NCI-H2107 treated with DMSO at 0.1 percent for 48 hours (cell line): ENCODE data around the gene NOP16.
"Not testable (repeated sequence)": the region's sequence is repeated elsewhere in the genome, so short reads cannot be mapped to it uniquely, and the experiment has no call there.

ENCODE experiments used
- DNase-seq: peaks from one replicate; lab custom pipeline; 2025; ENCODE audit not compliant: unreplicated experiment; lab: John Stamatoyannopoulos, UW

The NOP16 gene

GRCh38 chr5:176410486-176411180 lies 22.2 kb upstream of the NOP16 start:
- no peak for DNase-seq

GRCh38 chr5:176409765-176410164 lies 21.4 kb upstream of the NOP16 start:
- DNase-seq: no peak

GRCh38 chr5:176408590-176408989 lies 20.2 kb upstream of the NOP16 start:
- DNase-seq: no peak

GRCh38 chr5:176408252-176408573 lies 19.8 kb upstream of the NOP16 start:
- DNase-seq: not testable (repeated sequence)

- no peak for DNase-seq
Measured at GRCh38 chr5:176407456-176408251, 19.3 kb upstream of the NOP16 start.

- DNase-seq: no peak
Measured at GRCh38 chr5:176406436-176407052, 18.1 kb upstream of the NOP16 start.

GRCh38 chr5:176405656-176406435 lies 17.4 kb upstream of the NOP16 start:
- DNase-seq: no peak

- DNase-seq: no peak
Measured at GRCh38 chr5:176401281-176402205, 13.1 kb upstream of the NOP16 start.

GRCh38 chr5:176400382-176401156 lies 12.2 kb upstream of the NOP16 start:
- DNase-seq: no peak

- no peak for DNase-seq
Measured at GRCh38 chr5:176397736-176398420, 9.5 kb upstream of the NOP16 start.

GRCh38 chr5:176396330-176396729 lies 7.9 kb upstream of the NOP16 start:
- no peak for DNase-seq

- DNase-seq: no peak
Measured at GRCh38 chr5:176394881-176395675, 6.7 kb upstream of the NOP16 start.

- DNase-seq: no peak
Measured at GRCh38 chr5:176394096-176394495, 5.7 kb upstream of the NOP16 start.

- DNase-seq: no peak
Measured at GRCh38 chr5:176392526-176392925, 4.1 kb upstream of the NOP16 start.

GRCh38 chr5:176391999-176392398 lies 3.6 kb upstream of the NOP16 start:
- no peak for DNase-seq

GRCh38 chr5:176391479-176391878 lies 3.1 kb upstream of the NOP16 start:
- DNase-seq: no peak

GRCh38 chr5:176389135-176390123 lies 1.0 kb upstream of the NOP16 start:
- DNase-seq: no peak
